GM12873 (cell line): ENCODE data around the gene GUCA1A.

Experiments
- CTCF ChIP-seq: IDR thresholded peaks from 2 replicates; pipeline ENCODE4 v1.5.1; 2012; ENCODE audit warnings: low read depth, mild to moderate bottlenecking, moderate library complexity, low read length, control low read depth; ENCODE audit not compliant: insufficient read depth; ENCODE audit errors: missing control alignments

The GUCA1A gene

GRCh38 chr6:42179261-42179944 is 6.2 kb downstream of the GUCA1A start:
- TF ChIP-seq CTCF: no peak

- TF ChIP-seq CTCF: no peak
Observed at GRCh38 chr6:42179945-42180313, 6.8 kb downstream of the GUCA1A start.

GRCh38 chr6:42182101-42182500 is 8.9 kb downstream of the GUCA1A start:
- no peak for TF ChIP-seq CTCF

GRCh38 chr6:42184475-42184874 is 11.3 kb downstream of the GUCA1A start:
- TF ChIP-seq CTCF: no peak

- no peak for TF ChIP-seq CTCF
Observed at GRCh38 chr6:42185597-42185996, 12.4 kb downstream of the GUCA1A start.

- TF ChIP-seq CTCF: no peak
Observed at GRCh38 chr6:42188406-42188805, 15.2 kb downstream of the GUCA1A start.

- TF ChIP-seq CTCF: no peak
Observed at GRCh38 chr6:42190554-42191183, 17.5 kb downstream of the GUCA1A start.
